GM23338 (cell line): Measurements from ENCODE around the gene XXYLT1. TPM values are rescaled to one million over a fixed set of nuclear protein-coding genes. Genes with fewer than 3 reads are reported as not detected.

Source experiments
- ATAC-seq: fragments of 200-7000 bp; cut with Tn5 transposase; 3 replicates; pipeline ENCODE4 v1.9.1; 2020
- DNase-seq: peaks from one replicate; pipeline ENCODE4 v3.0.0-alpha.2; 2015; ENCODE audit warnings: low spot score
- H2AFZ ChIP-seq: fragments of 200-600 bp; sonication (generic); 2 replicates; pipeline ENCODE4 v1.8.0; 2016; ENCODE audit warnings: antibody characterized with exemption, mild to moderate bottlenecking, moderate library complexity
- H3F3A ChIP-seq: fragments of 200-600 bp; sonication (generic); replicated peaks from 2 replicates; pipeline ENCODE4 v1.8.0; 2017; ENCODE audit warnings: antibody characterized with exemption, mixed run types, low read depth
- H3K27ac ChIP-seq: fragments of 200-600 bp; sonication (generic); 2 replicates; pipeline ENCODE4 v1.6.1; 2016; ENCODE audit warnings: low read depth
- H3K27me3 ChIP-seq: fragments of 200-600 bp; sonication (generic); 2 replicates; pipeline ENCODE4 v1.8.0; 2016; ENCODE audit warnings: mild to moderate bottlenecking, mixed run types, moderate library complexity; ENCODE audit not compliant: insufficient read depth
- H3K36me3 ChIP-seq: fragments of 200-600 bp; sonication (generic); 2 replicates; pipeline ENCODE4 v1.8.0; 2016; ENCODE audit warnings: mild to moderate bottlenecking; ENCODE audit not compliant: insufficient read depth
- H3K4me1 ChIP-seq: fragments of 200-600 bp; sonication (generic); 2 replicates; pipeline ENCODE4 v1.8.0; 2016; ENCODE audit warnings: mild to moderate bottlenecking, moderate library complexity; ENCODE audit not compliant: insufficient read depth
- H3K4me2 ChIP-seq: fragments of 200-600 bp; sonication (generic); 2 replicates; pipeline ENCODE4 v1.7.1; 2017; ENCODE audit warnings: mixed run types
- H3K4me3 ChIP-seq: fragments of 200-600 bp; sonication (generic); 2 replicates; pipeline ENCODE4 v1.6.1; 2016; ENCODE audit warnings: mixed run types
- H3K79me2 ChIP-seq: fragments of 200-600 bp; sonication (generic); replicated peaks from 2 replicates; pipeline ENCODE4 v1.8.0; 2017; ENCODE audit warnings: mild to moderate bottlenecking; ENCODE audit not compliant: insufficient read depth
- H3K9me2 ChIP-seq: fragments of 200-600 bp; sonication (generic); 2 replicates; pipeline ENCODE4 v1.8.0; 2017; ENCODE audit not compliant: insufficient read depth
- H4K20me1 ChIP-seq: fragments of 200-600 bp; sonication (generic); replicated peaks from 2 replicates; pipeline ENCODE4 v1.8.0; 2017; ENCODE audit warnings: mild to moderate bottlenecking; ENCODE audit not compliant: insufficient read depth
- H3K27ac Mint-ChIP-seq: 2 replicates; pipeline ENCODE4 v1.8.0; 2020; ENCODE audit warnings: inconsistent platforms, mild to moderate bottlenecking, moderate library complexity, mixed read lengths
- H3K27me3 Mint-ChIP-seq: 3 replicates; pipeline ENCODE4 v1.8.0; 2022; ENCODE audit warnings: low read depth, mild to moderate bottlenecking, moderate library complexity, mixed read lengths, inconsistent platforms; ENCODE audit not compliant: insufficient read depth, poor library complexity
- H3K36me3 Mint-ChIP-seq: 3 replicates; pipeline ENCODE4 v1.8.0; 2021; ENCODE audit warnings: low read depth, mild to moderate bottlenecking, inconsistent platforms, moderate library complexity, mixed read lengths
- H3K4me1 Mint-ChIP-seq: 3 replicates; pipeline ENCODE4 v1.8.0; 2020; ENCODE audit warnings: mild to moderate bottlenecking, inconsistent platforms, mixed read lengths
- H3K4me3 Mint-ChIP-seq: 3 replicates; pipeline ENCODE4 v1.8.0; 2021; ENCODE audit warnings: moderate library complexity, mild to moderate bottlenecking, inconsistent platforms, mixed read lengths
- H3K9me3 Mint-ChIP-seq: 3 replicates; pipeline ENCODE4 v1.8.0; 2020; ENCODE audit warnings: moderate library complexity, mild to moderate bottlenecking, inconsistent platforms, mixed read lengths
- ETS1 ChIP-seq: IDR thresholded peaks from 2 replicates; pipeline ENCODE4 v1.6.1; 2016; ENCODE audit warnings: antibody characterized with exemption
- EZH2 ChIP-seq: fragments of 200-600 bp; sonication (generic); IDR thresholded peaks from one replicate; pipeline ENCODE4 v1.8.0; 2017; ENCODE audit warnings: antibody characterized with exemption, mild to moderate bottlenecking, low read depth; ENCODE audit not compliant: unreplicated experiment
- EZH2phosphoT487 ChIP-seq: fragments of 200-600 bp; sonication (generic); IDR thresholded peaks from one replicate; pipeline ENCODE4 v1.8.1; 2018; ENCODE audit warnings: antibody characterized with exemption; ENCODE audit not compliant: unreplicated experiment
- STAT1 ChIP-seq: IDR thresholded peaks from one replicate; pipeline ENCODE4 v1.6.1; 2016; ENCODE audit warnings: antibody characterized with exemption; ENCODE audit not compliant: unreplicated experiment
- polyA plus RNA-seq: library from polyadenylated mRNA; unstranded; fragments of >200 nt; fragmentation: Nextera tagmentation; extraction: Ambion mirVana; gene quantifications from 2 replicates; pipeline ENCODE4 v1.2.1, GENCODE V29; 2016
- total RNA-seq: library from RNA; depleted of rRNA; stranded (reverse); fragments of >200 nt; shearing (Covaris generic); gene quantifications from 2 replicates; pipeline ENCODE4 v1.2.3, GENCODE V29; 2014
- TF ChIP-seq, protein P1 (sequence below): fragments of 250-450 bp; sonication (Bioruptor Pico); IDR thresholded peaks from 2 replicates; pipeline ENCODE4 v1.5.0; 2020; ENCODE audit warnings: mild to moderate bottlenecking, moderate library complexity

Gene XXYLT1
- total and polyA plus RNA-seq, 2 experiments from 2014 or later = 13.5 to 34.8 TPM

DNA sequence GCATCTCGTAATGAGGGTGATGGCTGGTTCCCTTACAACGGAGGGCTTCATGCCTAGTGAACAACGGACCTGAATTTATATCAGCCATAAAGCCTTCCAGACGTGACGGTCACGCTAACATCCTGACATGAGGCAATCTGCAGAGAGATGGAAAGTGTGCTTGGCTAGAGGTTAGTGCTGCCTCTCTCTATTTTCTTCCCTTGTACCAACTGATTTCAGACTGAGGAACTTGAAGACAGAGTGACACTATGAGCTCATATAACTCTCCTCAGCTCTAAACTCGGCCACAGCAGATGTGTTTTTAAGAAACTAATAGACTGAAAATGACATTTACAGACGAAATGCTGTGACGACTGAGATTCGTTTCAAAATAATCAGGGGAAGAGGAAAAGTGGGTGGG lies 122.4 kb downstream of the XXYLT1 start (continued):
- TF ChIP-seq, protein P1, sequence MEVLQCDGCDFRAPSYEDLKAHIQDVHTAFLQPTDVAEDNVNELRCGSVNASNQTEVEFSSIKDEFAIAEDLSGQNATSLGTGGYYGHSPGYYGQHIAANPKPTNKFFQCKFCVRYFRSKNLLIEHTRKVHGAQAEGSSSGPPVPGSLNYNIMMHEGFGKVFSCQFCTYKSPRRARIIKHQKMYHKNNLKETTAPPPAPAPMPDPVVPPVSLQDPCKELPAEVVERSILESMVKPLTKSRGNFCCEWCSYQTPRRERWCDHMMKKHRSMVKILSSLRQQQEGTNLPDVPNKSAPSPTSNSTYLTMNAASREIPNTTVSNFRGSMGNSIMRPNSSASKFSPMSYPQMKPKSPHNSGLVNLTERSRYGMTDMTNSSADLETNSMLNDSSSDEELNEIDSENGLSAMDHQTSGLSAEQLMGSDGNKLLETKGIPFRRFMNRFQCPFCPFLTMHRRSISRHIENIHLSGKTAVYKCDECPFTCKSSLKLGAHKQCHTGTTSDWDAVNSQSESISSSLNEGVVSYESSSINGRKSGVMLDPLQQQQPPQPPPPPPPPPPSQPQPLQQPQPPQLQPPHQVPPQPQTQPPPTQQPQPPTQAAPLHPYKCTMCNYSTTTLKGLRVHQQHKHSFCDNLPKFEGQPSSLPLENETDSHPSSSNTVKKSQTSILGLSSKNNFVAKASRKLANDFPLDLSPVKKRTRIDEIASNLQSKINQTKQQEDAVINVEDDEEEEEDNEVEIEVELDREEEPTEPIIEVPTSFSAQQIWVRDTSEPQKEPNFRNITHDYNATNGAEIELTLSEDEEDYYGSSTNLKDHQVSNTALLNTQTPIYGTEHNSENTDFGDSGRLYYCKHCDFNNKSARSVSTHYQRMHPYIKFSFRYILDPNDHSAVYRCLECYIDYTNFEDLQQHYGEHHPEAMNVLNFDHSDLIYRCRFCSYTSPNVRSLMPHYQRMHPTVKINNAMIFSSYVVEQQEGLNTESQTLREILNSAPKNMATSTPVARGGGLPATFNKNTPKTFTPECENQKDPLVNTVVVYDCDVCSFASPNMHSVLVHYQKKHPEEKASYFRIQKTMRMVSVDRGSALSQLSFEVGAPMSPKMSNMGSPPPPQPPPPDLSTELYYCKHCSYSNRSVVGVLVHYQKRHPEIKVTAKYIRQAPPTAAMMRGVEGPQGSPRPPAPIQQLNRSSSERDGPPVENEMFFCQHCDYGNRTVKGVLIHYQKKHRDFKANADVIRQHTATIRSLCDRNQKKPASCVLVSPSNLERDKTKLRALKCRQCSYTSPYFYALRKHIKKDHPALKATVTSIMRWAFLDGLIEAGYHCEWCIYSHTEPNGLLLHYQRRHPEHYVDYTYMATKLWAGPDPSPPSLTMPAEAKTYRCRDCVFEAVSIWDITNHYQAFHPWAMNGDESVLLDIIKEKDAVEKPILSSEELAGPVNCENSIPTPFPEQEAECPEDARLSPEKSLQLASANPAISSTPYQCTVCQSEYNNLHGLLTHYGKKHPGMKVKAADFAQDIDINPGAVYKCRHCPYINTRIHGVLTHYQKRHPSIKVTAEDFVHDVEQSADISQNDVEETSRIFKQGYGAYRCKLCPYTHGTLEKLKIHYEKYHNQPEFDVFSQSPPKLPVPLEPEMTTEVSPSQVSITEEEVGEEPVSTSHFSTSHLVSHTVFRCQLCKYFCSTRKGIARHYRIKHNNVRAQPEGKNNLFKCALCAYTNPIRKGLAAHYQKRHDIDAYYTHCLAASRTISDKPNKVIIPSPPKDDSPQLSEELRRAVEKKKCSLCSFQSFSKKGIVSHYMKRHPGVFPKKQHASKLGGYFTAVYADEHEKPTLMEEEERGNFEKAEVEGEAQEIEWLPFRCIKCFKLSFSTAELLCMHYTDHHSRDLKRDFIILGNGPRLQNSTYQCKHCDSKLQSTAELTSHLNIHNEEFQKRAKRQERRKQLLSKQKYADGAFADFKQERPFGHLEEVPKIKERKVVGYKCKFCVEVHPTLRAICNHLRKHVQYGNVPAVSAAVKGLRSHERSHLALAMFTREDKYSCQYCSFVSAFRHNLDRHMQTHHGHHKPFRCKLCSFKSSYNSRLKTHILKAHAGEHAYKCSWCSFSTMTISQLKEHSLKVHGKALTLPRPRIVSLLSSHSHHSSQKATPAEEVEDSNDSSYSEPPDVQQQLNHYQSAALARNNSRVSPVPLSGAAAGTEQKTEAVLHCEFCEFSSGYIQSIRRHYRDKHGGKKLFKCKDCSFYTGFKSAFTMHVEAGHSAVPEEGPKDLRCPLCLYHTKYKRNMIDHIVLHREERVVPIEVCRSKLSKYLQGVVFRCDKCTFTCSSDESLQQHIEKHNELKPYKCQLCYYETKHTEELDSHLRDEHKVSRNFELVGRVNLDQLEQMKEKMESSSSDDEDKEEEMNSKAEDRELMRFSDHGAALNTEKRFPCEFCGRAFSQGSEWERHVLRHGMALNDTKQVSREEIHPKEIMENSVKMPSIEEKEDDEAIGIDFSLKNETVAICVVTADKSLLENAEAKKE = no peak
- TF ChIP-seq EZH2 = no peak
- no peak for TF ChIP-seq STAT1

- ATAC-seq (no peak), DNase-seq (no peak)
- H3K4me1 Mint-ChIP-seq = peaks cover 47% of the 10 kb centered on the region
- peaks cover 15% of the 10 kb centered on the region for H3K27me3 Mint-ChIP-seq
- H3K4me3 ChIP-seq = no peak overlapping the region
- peak overlapping the region; percentile 40 for H3K27ac Mint-ChIP-seq
- no peaks in the 10 kb centered on the region for H3K9me2 ChIP-seq
- H3K36me3 ChIP-seq = no peaks in the 10 kb centered on the region
- H3K9me3 Mint-ChIP-seq = no peaks in the 10 kb centered on the region
- no peak overlapping the region for H3K4me3 Mint-ChIP-seq
- H4K20me1 ChIP-seq = no peaks in the 10 kb centered on the region
- H3K27me3 ChIP-seq = no peaks in the 10 kb centered on the region
- peaks cover 42% of the 10 kb centered on the region for H3K4me1 ChIP-seq
- H3K79me2 ChIP-seq = peaks cover 36% of the 10 kb centered on the region
- H3K4me2 ChIP-seq = no peak overlapping the region
- H2AFZ ChIP-seq = no peak overlapping the region
- H3K27ac ChIP-seq = no peak overlapping the region
- 0 out of 3 replicates have a peak, but pooled peaks cover 2% of the 10 kb centered on the region for H3K36me3 Mint-ChIP-seq
- H3F3A ChIP-seq = no peaks in the 10 kb centered on the region; the same call in 1 of the 2 replicates
- TF ChIP-seq EZH2phosphoT487 (no peak), EZH2 (no peak), ETS1 (no peak)
- TF ChIP-seq, protein P1 = no peak
Measured at GRCh38 chr3:195147649-195148080, 123.3 kb downstream of the XXYLT1 start.
